ENCODE data around the gene TNRC6B.
"Not testable (repeated sequence)": the region's sequence is repeated elsewhere in the genome, so short reads cannot be mapped to it uniquely, and the experiment has no call there.

Gene TNRC6B

GRCh38 chr22:40182231-40182835 is 4.6 kb downstream of the TNRC6B start:
- DNase-seq (ENCODE audit: low spot score): no peak

GRCh38 chr22:40183029-40183581 is 5.4 kb downstream of the TNRC6B start:
- no peak for DNase-seq (ENCODE audit: low spot score)

- not testable (repeated sequence) for DNase-seq (ENCODE audit: low spot score)
Measured at GRCh38 chr22:40183603-40184002, 5.9 kb downstream of the TNRC6B start.

- no peak for DNase-seq (ENCODE audit: low spot score)
Measured at GRCh38 chr22:40187389-40187788, 9.7 kb downstream of the TNRC6B start.

GRCh38 chr22:40189997-40190396 is 12.3 kb downstream of the TNRC6B start:
- DNase-seq (ENCODE audit: low spot score): no peak

GRCh38 chr22:40190501-40190900 is 12.8 kb downstream of the TNRC6B start:
- no peak for DNase-seq (ENCODE audit: low spot score)

GRCh38 chr22:40193429-40194421 is 16.0 kb downstream of the TNRC6B start:
- DNase-seq (ENCODE audit: low spot score): no peak

GRCh38 chr22:40194656-40195055 is 16.9 kb downstream of the TNRC6B start:
- no peak for DNase-seq (ENCODE audit: low spot score)

- no peak for DNase-seq (ENCODE audit: low spot score)
Measured at GRCh38 chr22:40196628-40197360, 19.1 kb downstream of the TNRC6B start.

GRCh38 chr22:40197421-40197820 is 19.7 kb downstream of the TNRC6B start:
- DNase-seq (ENCODE audit: low spot score): not testable (repeated sequence)

GRCh38 chr22:40198733-40199132 is 21.0 kb downstream of the TNRC6B start:
- no peak for DNase-seq (ENCODE audit: low spot score)

- no peak for DNase-seq (ENCODE audit: low spot score)
Measured at GRCh38 chr22:40199223-40199622, 21.5 kb downstream of the TNRC6B start.

GRCh38 chr22:40199852-40200251 is 22.1 kb downstream of the TNRC6B start:
- DNase-seq (ENCODE audit: low spot score): no peak

GRCh38 chr22:40200795-40201530 is 23.2 kb downstream of the TNRC6B start:
- DNase-seq (ENCODE audit: low spot score): no peak

GRCh38 chr22:40202225-40202944 is 24.7 kb downstream of the TNRC6B start:
- DNase-seq (ENCODE audit: low spot score): no peak

- no peak for DNase-seq (ENCODE audit: low spot score)
Measured at GRCh38 chr22:40203572-40203971, 25.8 kb downstream of the TNRC6B start.

GRCh38 chr22:40204321-40205116 is 26.8 kb downstream of the TNRC6B start:
- no peak for DNase-seq (ENCODE audit: low spot score)

- no peak for DNase-seq (ENCODE audit: low spot score)
Measured at GRCh38 chr22:40206561-40206960, 28.8 kb downstream of the TNRC6B start.

GRCh38 chr22:40210818-40211217 is 33.1 kb downstream of the TNRC6B start:
- DNase-seq (ENCODE audit: low spot score): no peak

GRCh38 chr22:40211476-40212054 is 33.8 kb downstream of the TNRC6B start:
- no peak for DNase-seq (ENCODE audit: low spot score)
